GM21526 (cell line): ENCODE measurements around the gene FXYD6.
A peak's percentile ranks its signal among the peaks of the same experiment; 100 is the strongest.
"Not testable (repeated sequence)": the region's sequence is repeated elsewhere in the genome, so short reads cannot be mapped to it uniquely, and the experiment has no call there.

Experiments used
- ATAC-seq: cut with Tn5 transposase; IDR thresholded peaks from one replicate; pipeline ENCODE4 v1.9.1; 2021; ENCODE audit warnings: moderate library complexity; ENCODE audit not compliant: unreplicated experiment, low FRiP score

The FXYD6 gene

DNA sequence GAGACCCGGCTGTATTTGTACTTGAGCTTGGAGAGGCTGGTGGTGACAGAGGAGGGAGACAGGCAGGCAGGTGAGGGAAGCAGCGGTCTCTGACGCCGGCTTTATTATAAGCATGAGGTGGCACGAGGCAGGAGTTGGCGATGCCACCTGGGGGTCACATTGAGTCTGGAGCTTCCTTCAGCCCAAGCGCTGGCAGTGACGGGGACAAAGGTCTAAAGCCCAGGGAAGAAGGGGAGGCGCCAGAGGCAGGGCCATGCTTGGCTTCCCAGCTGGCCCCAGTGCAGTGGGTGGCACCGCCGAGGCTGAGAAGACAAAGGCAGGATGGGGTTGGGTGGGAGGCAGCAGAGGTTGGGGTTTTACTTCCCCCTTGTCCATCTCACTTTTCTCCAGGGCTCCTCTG lies 56.4 kb downstream of the FXYD6 start:
- ATAC-seq = no peak

DNA sequence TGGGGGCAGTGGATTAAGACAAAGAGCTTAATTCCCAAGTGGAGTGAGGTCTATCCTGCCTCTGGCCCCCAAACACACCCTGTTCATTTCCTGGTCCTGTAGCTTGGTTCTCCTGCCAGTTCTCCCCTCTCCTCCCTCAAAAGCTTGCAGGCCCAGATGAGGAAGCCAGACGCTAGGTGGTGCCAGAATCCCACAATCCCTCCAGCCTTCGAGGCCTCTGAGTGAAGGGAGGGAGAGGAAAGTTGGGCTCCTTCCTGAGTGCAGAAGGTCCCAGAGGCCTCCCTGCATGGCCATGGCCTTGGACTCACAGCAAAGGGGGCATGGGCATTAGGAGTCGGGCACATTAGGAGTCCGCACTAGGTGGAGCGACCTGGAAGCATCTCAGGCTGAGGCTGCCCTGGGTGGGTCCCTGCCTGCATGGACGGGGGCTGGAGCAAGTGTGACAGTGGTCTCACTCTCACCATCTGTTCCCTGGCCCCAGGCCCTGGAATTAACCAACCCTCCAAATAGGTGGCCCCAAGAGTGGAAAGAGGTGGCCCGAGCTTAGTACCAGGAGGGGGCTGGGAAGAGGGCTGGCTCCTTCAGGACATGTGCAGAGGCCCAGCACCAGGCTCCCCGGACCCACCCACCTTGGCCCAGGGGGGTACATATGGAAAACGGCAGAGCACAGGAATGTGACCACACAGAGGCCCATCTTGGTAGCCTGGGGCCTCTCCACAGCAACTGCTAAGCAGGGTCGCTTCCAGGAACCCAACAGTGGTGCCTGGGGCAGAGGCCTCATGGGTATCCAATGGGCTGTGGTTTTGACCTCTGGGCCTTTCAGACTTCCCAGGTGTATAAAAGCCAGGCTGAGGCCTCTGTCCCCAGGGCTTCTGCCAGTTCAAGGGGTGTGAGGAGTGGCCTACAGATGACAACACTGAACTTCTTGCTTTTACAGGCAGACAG lies 57.1 kb downstream of the FXYD6 start:
- no peak for ATAC-seq

DNA sequence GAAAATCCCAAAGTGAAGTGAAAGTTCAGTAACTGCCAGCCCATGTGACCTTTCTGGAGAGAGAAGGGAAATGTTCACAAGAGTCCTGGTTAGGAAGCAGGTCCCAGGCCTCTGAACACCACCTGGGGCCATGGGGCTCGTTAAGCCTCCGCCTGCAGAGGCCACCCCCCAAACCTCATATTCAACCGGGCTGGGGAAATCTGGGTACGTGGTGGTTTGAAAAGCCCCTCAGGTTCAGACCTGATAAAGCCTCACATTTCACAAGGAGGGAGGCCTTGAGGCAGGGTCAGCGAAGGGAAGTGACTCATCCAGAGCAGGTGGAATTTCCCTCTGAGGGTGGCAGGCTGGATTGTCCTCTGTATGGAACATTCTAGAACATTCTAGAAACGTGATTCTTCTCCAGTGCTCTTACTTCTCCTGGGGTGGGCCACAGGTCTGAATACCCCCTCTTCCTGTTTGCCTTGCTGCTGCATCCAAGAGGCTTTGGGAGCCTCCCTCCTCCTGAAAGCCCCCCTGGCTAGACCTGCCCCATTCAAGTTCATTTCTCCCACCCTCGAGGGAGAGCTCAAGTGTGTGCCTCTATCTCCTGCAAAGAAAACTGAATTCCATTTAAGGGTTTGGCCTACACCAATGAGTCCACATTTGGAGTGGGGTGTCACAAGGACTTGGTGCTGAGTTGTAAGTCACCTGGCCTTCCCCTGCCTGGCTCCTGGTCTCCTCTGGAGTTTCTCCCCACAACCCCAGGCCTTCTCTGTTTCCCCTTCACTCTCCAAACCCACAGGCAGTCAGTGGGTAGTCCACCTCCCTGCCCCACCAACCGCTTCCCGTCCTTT lies 58.2 kb downstream of the FXYD6 start:
- no peak for ATAC-seq

- no peak for ATAC-seq
Observed at GRCh38 chr11:117817368-117818040, 59.0 kb downstream of the FXYD6 start.

GRCh38 chr11:117816846-117817367 lies 59.6 kb downstream of the FXYD6 start:
- ATAC-seq = no peak

- ATAC-seq = no peak
Observed at GRCh38 chr11:117816151-117816741, 60.2 kb downstream of the FXYD6 start.

GRCh38 chr11:117815262-117815803 lies 61.1 kb downstream of the FXYD6 start:
- ATAC-seq = peak; percentile 71

GRCh38 chr11:117814766-117815261 lies 61.6 kb downstream of the FXYD6 start:
- ATAC-seq = no peak

DNA sequence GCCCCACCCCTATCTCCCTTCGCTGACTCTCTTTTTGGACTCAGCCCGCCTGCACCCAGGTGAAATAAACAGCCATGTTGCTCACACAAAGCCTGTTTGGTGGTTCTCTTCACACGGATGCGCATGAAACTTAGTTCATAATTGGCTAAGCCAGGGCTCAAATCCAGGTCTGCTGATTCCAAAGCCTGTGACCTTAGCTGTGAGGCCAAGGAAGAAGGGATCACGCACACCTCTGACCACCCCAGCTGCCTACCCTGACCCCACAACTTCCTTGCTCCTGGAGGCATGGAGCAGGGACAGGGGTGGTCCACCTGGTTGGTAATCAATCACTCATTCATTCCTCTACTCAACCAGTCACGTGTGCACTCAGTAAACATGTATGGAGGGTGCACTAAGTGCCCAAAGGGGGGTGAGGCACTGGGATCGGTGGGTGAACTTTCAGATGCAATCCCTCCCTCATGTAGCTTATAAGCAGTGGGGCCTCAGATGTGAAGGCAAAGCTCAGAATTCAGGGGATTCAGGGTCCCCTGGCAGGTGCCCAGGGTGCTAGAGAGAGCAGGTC lies 62.2 kb downstream of the FXYD6 start:
- ATAC-seq = no peak

- ATAC-seq = not testable (repeated sequence)
Observed at GRCh38 chr11:117810056-117810451, 66.4 kb downstream of the FXYD6 start.

- no peak for ATAC-seq
Observed at GRCh38 chr11:117809236-117810055, 67.0 kb downstream of the FXYD6 start.

GRCh38 chr11:117808784-117809183 lies 67.7 kb downstream of the FXYD6 start:
- ATAC-seq = no peak

- no peak for ATAC-seq
Observed at GRCh38 chr11:117807482-117808327, 68.8 kb downstream of the FXYD6 start.

GRCh38 chr11:117806846-117807245 lies 69.6 kb downstream of the FXYD6 start:
- no peak for ATAC-seq

DNA sequence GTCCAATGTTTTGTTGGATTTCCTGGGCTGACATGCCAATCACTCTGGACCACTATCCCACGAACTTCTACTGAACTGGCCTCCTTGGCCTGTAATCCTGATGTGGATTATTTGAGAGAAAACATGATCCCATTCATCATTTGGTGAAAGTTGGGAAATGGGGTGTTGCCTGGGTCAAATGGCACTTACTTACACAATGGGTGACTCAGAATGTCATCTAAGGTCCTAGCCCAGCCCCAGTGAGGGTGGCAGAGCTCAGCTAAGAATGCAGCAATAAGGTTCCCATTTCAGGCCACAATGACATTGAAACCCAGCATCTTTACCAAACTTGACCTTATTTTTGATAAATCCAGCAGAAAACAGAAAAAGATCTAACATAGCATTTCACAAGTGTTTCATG lies 71.4 kb downstream of the FXYD6 start:
- no peak for ATAC-seq

GRCh38 chr11:117803896-117804295 lies 72.6 kb downstream of the FXYD6 start:
- ATAC-seq = no peak

DNA sequence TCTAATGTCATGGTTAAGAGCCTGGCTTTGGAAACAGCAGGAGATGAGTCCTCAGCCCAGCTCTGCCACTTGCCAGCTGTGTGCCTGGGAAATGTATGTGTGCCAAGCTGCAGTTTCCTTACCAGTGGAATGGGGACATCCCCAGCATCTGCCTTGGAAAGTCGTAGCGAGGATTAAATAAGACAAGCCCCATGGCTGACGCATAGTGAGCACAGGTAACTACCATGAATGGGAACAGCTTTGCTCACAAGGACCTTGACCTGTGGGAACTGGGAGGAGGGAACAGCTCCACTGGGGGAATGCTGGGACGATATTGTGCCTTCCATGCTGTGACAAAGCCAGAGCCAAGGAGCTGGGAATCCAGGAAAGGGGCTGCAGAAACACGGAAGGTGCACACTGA lies 76.8 kb downstream of the FXYD6 start:
- ATAC-seq = no peak
